PC-9 (cell line): ENCODE measurements around the gene JUNB. TPM values are rescaled to one million over a fixed set of nuclear protein-coding genes. Genes with fewer than 3 reads are reported as not detected.

Experiments
- BruUV-seq: library from RNA; stranded (reverse); fragments of 400-500 nt; replicated peaks from 2 replicates; lab custom pipeline; 2021; lab: Mats Ljungman, UMichigan
- CTCF ChIA-PET: fragments of 300-600 bp; sonication (Branson Sonifier 250); formaldehyde crosslinking; loops from one replicate; lab custom pipeline; 2022; ENCODE audit warnings: antibody characterized with exemption; lab: Charles Lee
- POLR2A ChIA-PET: fragments of 300-600 bp; sonication (Branson Sonifier 250); formaldehyde crosslinking; loops from one replicate; lab custom pipeline; 2022; ENCODE audit warnings: antibody characterized with exemption; ENCODE audit not compliant: unreplicated experiment; lab: Charles Lee
- DNase-seq, 2 experiments: peaks; one replicate each; pipeline versions ENCODE4 v3.0.0 to v3.0.0-alpha.2; 2015 to 2022; ENCODE audit warnings: mixed read lengths in 1 of 2
- H2AFZ ChIP-seq: fragments of 200-600 bp; sonication (generic); 2 replicates; pipeline ENCODE4 v1.8.1; 2017; ENCODE audit warnings: antibody characterized with exemption
- H3F3A ChIP-seq: fragments of 200-600 bp; sonication (generic); 2 replicates; pipeline ENCODE4 v1.8.1; 2017; ENCODE audit warnings: antibody characterized with exemption, mild to moderate bottlenecking, low read depth; ENCODE audit not compliant: insufficient read depth
- H3K27ac ChIP-seq: fragments of 200-600 bp; sonication (generic); 2 replicates; pipeline ENCODE4 v1.6.1; 2016; ENCODE audit warnings: mixed run types
- H3K27me3 ChIP-seq: fragments of 200-600 bp; sonication (generic); 2 replicates; pipeline ENCODE4 v1.6.1; 2016; ENCODE audit warnings: low read depth, mixed run types; ENCODE audit not compliant: insufficient read depth
- H3K36me3 ChIP-seq: fragments of 200-600 bp; sonication (generic); 2 replicates; pipeline ENCODE4 v1.6.1; 2016; ENCODE audit warnings: low read depth, mixed run types
- H3K4me1 ChIP-seq: fragments of 200-600 bp; sonication (generic); replicated peaks from 2 replicates; pipeline ENCODE4 v1.6.1; 2016; ENCODE audit warnings: mixed run types; ENCODE audit not compliant: insufficient read depth
- H3K4me2 ChIP-seq: fragments of 200-600 bp; sonication (generic); 2 replicates; pipeline ENCODE4 v1.6.1; 2017; ENCODE audit warnings: mixed run types
- H3K4me3 ChIP-seq: fragments of 200-600 bp; sonication (generic); 2 replicates; pipeline ENCODE4 v1.6.1; 2016; ENCODE audit warnings: mixed run types
- H3K79me2 ChIP-seq: fragments of 200-600 bp; sonication (generic); 2 replicates; pipeline ENCODE4 v1.6.1; 2017; ENCODE audit warnings: low read depth, mixed run types
- H3K9me2 ChIP-seq: fragments of 200-600 bp; sonication (generic); 2 replicates; pipeline ENCODE4 v1.8.1; 2017; ENCODE audit warnings: mild to moderate bottlenecking; ENCODE audit not compliant: insufficient read depth
- H3K9me3 ChIP-seq: fragments of 200-600 bp; sonication (generic); 2 replicates; pipeline ENCODE4 v1.8.1; 2016; ENCODE audit warnings: low read depth; ENCODE audit not compliant: insufficient read depth
- H4K20me1 ChIP-seq: fragments of 200-600 bp; sonication (generic); 2 replicates; pipeline ENCODE4 v1.8.1; 2017; ENCODE audit not compliant: insufficient read depth
- EZH2 ChIP-seq: fragments of 200-600 bp; sonication (generic); IDR thresholded peaks from 2 replicates; pipeline ENCODE4 v1.8.0; 2017; ENCODE audit warnings: antibody characterized with exemption, low read depth
- intact Hi-C: fragments of 100-400 bp; cut with micrococcal nuclease; formaldehyde crosslinking; loops from one replicate; pipeline ENCODE4 v1.10.0; 2022; ENCODE audit not compliant: unreplicated experiment
- total RNA-seq: library from RNA; stranded (reverse); gene quantifications from 2 replicates; pipeline ENCODE4 v1.2.3, GENCODE V29; 2021
- TF ChIP-seq, protein P1 (sequence below): fragments of 200-600 bp; sonication (generic); conservative IDR thresholded peaks from 2 replicates; pipeline ENCODE4 v1.6.1; 2017; ENCODE audit warnings: mixed run types, antibody characterized with exemption, mild to moderate bottlenecking, moderate library complexity

The JUNB gene
- total RNA-seq, 1 experiment from 2014 or later = 70.7 TPM

DNA sequence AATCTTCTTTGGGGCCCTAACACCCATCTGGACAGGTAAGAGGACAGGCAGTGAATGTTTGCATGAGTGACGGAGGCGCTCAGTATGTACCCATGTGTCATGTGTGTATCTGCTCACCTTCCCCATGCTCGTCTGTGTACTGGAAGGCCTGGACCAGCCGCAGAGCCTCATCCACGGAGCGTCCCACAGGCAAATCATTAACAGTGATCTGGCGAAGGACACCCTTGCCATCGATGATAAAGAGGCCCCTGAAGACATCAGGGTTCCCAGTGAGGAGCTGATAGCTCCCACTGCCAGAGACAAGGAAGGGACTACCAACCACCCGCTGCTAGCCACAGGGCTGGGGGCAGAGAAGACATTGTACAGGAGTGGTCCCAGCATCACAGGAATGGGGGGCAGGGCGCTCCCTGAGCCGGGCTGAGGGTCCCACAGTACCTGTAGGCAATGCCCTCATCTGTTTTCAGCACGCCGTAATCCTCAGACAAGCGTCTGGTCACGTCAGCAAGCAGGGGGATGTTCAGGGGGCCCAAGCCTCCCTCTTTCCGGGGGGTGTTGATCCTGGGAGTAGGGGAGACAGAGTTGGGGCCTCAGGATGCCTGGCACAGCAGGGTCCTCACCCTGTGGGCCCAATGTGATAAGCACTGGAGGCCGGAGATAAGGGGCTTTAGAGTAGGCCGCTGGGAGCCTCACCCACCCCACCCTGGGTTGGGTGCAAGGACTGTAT, 8.6 kb downstream of the JUNB start:
- H3F3A ChIP-seq = peaks cover 67% of the 10 kb centered on the region
- no peak for TF ChIP-seq EZH2
- TF ChIP-seq, protein P1, sequence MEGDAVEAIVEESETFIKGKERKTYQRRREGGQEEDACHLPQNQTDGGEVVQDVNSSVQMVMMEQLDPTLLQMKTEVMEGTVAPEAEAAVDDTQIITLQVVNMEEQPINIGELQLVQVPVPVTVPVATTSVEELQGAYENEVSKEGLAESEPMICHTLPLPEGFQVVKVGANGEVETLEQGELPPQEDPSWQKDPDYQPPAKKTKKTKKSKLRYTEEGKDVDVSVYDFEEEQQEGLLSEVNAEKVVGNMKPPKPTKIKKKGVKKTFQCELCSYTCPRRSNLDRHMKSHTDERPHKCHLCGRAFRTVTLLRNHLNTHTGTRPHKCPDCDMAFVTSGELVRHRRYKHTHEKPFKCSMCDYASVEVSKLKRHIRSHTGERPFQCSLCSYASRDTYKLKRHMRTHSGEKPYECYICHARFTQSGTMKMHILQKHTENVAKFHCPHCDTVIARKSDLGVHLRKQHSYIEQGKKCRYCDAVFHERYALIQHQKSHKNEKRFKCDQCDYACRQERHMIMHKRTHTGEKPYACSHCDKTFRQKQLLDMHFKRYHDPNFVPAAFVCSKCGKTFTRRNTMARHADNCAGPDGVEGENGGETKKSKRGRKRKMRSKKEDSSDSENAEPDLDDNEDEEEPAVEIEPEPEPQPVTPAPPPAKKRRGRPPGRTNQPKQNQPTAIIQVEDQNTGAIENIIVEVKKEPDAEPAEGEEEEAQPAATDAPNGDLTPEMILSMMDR = no peak
- no peak for DNase-seq
- H3K9me3 ChIP-seq = no peaks in the 10 kb centered on the region
- no TSS peak for BruUV-seq
- peaks cover 37% of the 10 kb centered on the region for H3K4me1 ChIP-seq
- 0 out of 2 replicates have a peak, but pooled peaks cover 7% of the 10 kb centered on the region for H3K36me3 ChIP-seq
- no peak overlapping the region for H3K27ac ChIP-seq
- no peaks in the 10 kb centered on the region for H3K9me2 ChIP-seq
- H3K27me3 ChIP-seq = no peaks in the 10 kb centered on the region
- intact Hi-C loops = no loop called here
- 0 out of 2 replicates have a peak, but pooled peaks cover 5% of the 10 kb centered on the region for H4K20me1 ChIP-seq
- ChIA-PET POLR2A (interaction anchor here (0.7 kb wide), 2 partner anchors 112 to 234 kb away, joined by 4 to 5 read pairs; no protein-coding TSS in a partner anchor), CTCF (no interaction called here)
- H2AFZ ChIP-seq = no peak overlapping the region
- H3K79me2 ChIP-seq = peaks cover 25% of the 10 kb centered on the region
- peak overlapping the region; percentile 95 for H3K4me2 ChIP-seq
- H3K4me3 ChIP-seq = peak overlapping the region; percentile 89

DNA sequence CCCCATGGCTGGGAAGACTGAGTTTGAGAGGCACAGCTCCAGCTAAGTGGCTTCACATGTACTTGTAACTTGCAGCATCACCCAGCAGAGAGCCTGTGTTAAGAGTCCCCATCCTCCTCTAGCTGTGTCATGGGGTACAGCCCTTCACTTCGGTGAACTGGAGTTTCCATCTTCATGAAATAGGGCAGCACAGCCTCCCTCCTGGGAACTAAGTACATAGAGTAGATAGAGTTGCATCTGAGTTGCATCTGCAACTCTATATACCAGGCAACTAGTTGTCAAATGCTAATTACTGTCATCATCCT, 9.1 kb downstream of the JUNB start:
- H3K27me3 ChIP-seq = no peaks in the 10 kb centered on the region
- peak overlapping the region; percentile 89 for H3K4me3 ChIP-seq
- intact Hi-C loops = no loop called here
- peaks cover 63% of the 10 kb centered on the region for H3F3A ChIP-seq
- H2AFZ ChIP-seq = no peak overlapping the region
- H3K9me3 ChIP-seq = no peaks in the 10 kb centered on the region
- peaks cover 32% of the 10 kb centered on the region for H3K4me1 ChIP-seq
- H3K36me3 ChIP-seq = 0 out of 2 replicates have a peak, but pooled peaks cover 7% of the 10 kb centered on the region
- ChIA-PET CTCF (interaction anchor here (0.6 to 1.3 kb wide), 2 partner anchors 22 to 33 kb away, joined by 3 to 4 read pairs; no protein-coding TSS in a partner anchor), POLR2A (interaction anchor here (0.5 kb wide), 1 partner anchor 23 kb away, joined by 3 read pairs; no protein-coding TSS in a partner anchor)
- no peaks in the 10 kb centered on the region for H3K9me2 ChIP-seq
- no peak overlapping the region for H3K27ac ChIP-seq
- H3K4me2 ChIP-seq = peak overlapping the region; percentile 95
- H4K20me1 ChIP-seq = 0 out of 2 replicates have a peak, but pooled peaks cover 5% of the 10 kb centered on the region
- TF ChIP-seq EZH2 = no peak
- TF ChIP-seq, protein P1 = no peak
- peaks cover 22% of the 10 kb centered on the region for H3K79me2 ChIP-seq
- no peak for DNase-seq
- no TSS peak for BruUV-seq

DNA sequence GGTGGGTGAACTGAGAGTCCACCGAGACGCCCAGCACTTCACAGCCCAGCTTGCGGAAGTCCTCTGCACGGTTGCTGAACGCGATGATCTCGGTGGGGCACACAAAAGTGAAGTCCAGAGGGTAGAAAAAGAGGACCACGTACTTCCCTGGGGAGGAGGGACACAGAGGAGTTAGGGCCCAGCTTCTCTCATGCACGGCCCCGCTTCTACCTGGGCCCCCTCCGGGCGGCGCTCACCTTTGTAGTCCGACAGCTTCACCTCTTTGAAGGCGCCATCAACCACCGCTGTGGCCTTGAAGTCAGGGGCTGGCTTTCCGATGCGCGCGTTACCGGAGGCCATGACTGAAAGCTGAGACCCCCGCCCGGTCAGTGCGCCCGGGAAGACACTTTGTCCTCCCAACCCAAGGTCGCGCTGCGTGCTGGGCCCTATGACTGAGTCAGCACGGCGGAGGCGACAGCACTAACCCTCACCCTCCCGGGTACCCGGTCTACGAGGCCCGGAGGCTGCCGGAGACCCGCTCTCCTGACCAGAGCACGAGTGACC, 9.7 kb downstream of the JUNB start:
- intact Hi-C loops = no loop called here
- TF ChIP-seq, protein P1 = no peak
- no peak for TF ChIP-seq EZH2
- H2AFZ ChIP-seq = peak overlapping the region; percentile 92
- H4K20me1 ChIP-seq = 0 out of 2 replicates have a peak, but pooled peaks cover 5% of the 10 kb centered on the region
- H3K9me3 ChIP-seq = no peaks in the 10 kb centered on the region
- H3K4me3 ChIP-seq = peak overlapping the region; percentile 89
- peaks cover 59% of the 10 kb centered on the region for H3F3A ChIP-seq
- 0 out of 2 replicates have a peak, but pooled peaks cover 7% of the 10 kb centered on the region for H3K36me3 ChIP-seq
- DNase-seq = no peak
- H3K4me1 ChIP-seq = peaks cover 27% of the 10 kb centered on the region
- no peaks in the 10 kb centered on the region for H3K9me2 ChIP-seq
- H3K4me2 ChIP-seq = peak overlapping the region; percentile 95
- ChIA-PET POLR2A (interaction anchor here (0.5 to 0.7 kb wide), 2 partner anchors 23 to 34 kb away, joined by 3 read pairs; no protein-coding TSS in a partner anchor), CTCF (interaction anchor here (0.6 to 1.3 kb wide), 2 partner anchors 23 to 34 kb away, joined by 3 to 4 read pairs; no protein-coding TSS in a partner anchor)
- no peaks in the 10 kb centered on the region for H3K27me3 ChIP-seq
- BruUV-seq = TSS peak; percentile 49
- peaks cover 22% of the 10 kb centered on the region for H3K79me2 ChIP-seq
- no peak overlapping the region for H3K27ac ChIP-seq
